Measurements from ENCODE around the gene DRD5.

DRD5 gene

GRCh38 chr4:9825049-9825448 lies 43.6 kb downstream of the DRD5 start:
- no peaks in the 10 kb centered on the region for H3K36me3 ChIP-seq (ENCODE audit: control insufficient read depth in 1 of 2, insufficient read depth in 2 of 2, low read length in 2 of 2)
- no peak overlapping the region for H3K4ac ChIP-seq (ENCODE audit: low read depth, low read length)
- no peak overlapping the region for H4K91ac ChIP-seq (ENCODE audit: low read depth, low read length)
- H2AFZ ChIP-seq (ENCODE audit: insufficient read depth, low read length, poor library complexity): no peak overlapping the region
- H4K12ac ChIP-seq (ENCODE audit: low read depth, low read length): no peak overlapping the region
- H3K14ac ChIP-seq (ENCODE audit: low read length): no peak overlapping the region
- H2BK120ac ChIP-seq (ENCODE audit: insufficient read depth, low read length, poor library complexity): no peak overlapping the region
- WGBS (ENCODE audit: extremely low coverage, insufficient coverage, insufficient read length): no CpG with 5 or more reads among the region's 3 CpGs
- no peaks in the 10 kb centered on the region for H3K4me1 ChIP-seq (ENCODE audit: control insufficient read depth in 1 of 2, insufficient read depth in 2 of 2, low read length in 2 of 2)
- H3K27ac ChIP-seq (ENCODE audit: low read depth, low read length): no peak overlapping the region
- no peak overlapping the region for H2BK5ac ChIP-seq (ENCODE audit: low read depth, low read length, poor library complexity)
- H4K8ac ChIP-seq (ENCODE audit: low read depth, low read length): no peak overlapping the region
- H2AK5ac ChIP-seq (ENCODE audit: low read length): no peak overlapping the region
- H3K27me3 ChIP-seq (ENCODE audit: insufficient read depth, low read length): no peaks in the 10 kb centered on the region
- no peaks in the 10 kb centered on the region for H3K9me3 ChIP-seq (ENCODE audit: insufficient read depth, low read depth, low read length)
- H3K4me3 ChIP-seq (ENCODE audit: low read depth, low read length): no peak overlapping the region
- H3K79me1 ChIP-seq (ENCODE audit: low read length): no peaks in the 10 kb centered on the region
- DNase-seq: no peak
- no peak overlapping the region for H2BK12ac ChIP-seq (ENCODE audit: low read length)
- no peaks in the 10 kb centered on the region for H3K79me2 ChIP-seq (ENCODE audit: control insufficient read depth, insufficient read depth, low read length, poor library complexity)
- no peak overlapping the region for H3K9ac ChIP-seq (ENCODE audit: low read length)
- no peak overlapping the region for H3K23ac ChIP-seq (ENCODE audit: low read length)
- no peak overlapping the region for H3K4me2 ChIP-seq (ENCODE audit: low read length)
- no peak overlapping the region for H3K18ac ChIP-seq (ENCODE audit: low read length)

GRCh38 chr4:9826551-9826950 lies 45.1 kb downstream of the DRD5 start:
- no peak overlapping the region for H2BK12ac ChIP-seq (ENCODE audit: low read length)
- H3K27ac ChIP-seq (ENCODE audit: low read depth, low read length): no peak overlapping the region
- H3K4ac ChIP-seq (ENCODE audit: low read depth, low read length): no peak overlapping the region
- no peak for DNase-seq
- H2BK5ac ChIP-seq (ENCODE audit: low read depth, low read length, poor library complexity): no peak overlapping the region
- H3K9me3 ChIP-seq (ENCODE audit: insufficient read depth, low read depth, low read length): no peaks in the 10 kb centered on the region
- no peak overlapping the region for H2AK5ac ChIP-seq (ENCODE audit: low read length)
- H3K36me3 ChIP-seq (ENCODE audit: control insufficient read depth in 1 of 2, insufficient read depth in 2 of 2, low read length in 2 of 2): no peaks in the 10 kb centered on the region
- no CpG with 5 or more reads among the region's 1 CpG for WGBS (ENCODE audit: extremely low coverage, insufficient coverage, insufficient read length)
- no peak overlapping the region for H4K91ac ChIP-seq (ENCODE audit: low read depth, low read length)
- no peak overlapping the region for H3K4me3 ChIP-seq (ENCODE audit: low read depth, low read length)
- H4K8ac ChIP-seq (ENCODE audit: low read depth, low read length): no peak overlapping the region
- no peak overlapping the region for H3K23ac ChIP-seq (ENCODE audit: low read length)
- H3K79me2 ChIP-seq (ENCODE audit: control insufficient read depth, insufficient read depth, low read length, poor library complexity): no peaks in the 10 kb centered on the region
- H3K9ac ChIP-seq (ENCODE audit: low read length): no peak overlapping the region
- H3K14ac ChIP-seq (ENCODE audit: low read length): no peak overlapping the region
- H3K27me3 ChIP-seq (ENCODE audit: insufficient read depth, low read length): no peaks in the 10 kb centered on the region
- H2AFZ ChIP-seq (ENCODE audit: insufficient read depth, low read length, poor library complexity): no peak overlapping the region
- no peak overlapping the region for H3K18ac ChIP-seq (ENCODE audit: low read length)
- no peak overlapping the region for H4K12ac ChIP-seq (ENCODE audit: low read depth, low read length)
- H3K4me2 ChIP-seq (ENCODE audit: low read length): no peak overlapping the region
- no peaks in the 10 kb centered on the region for H3K4me1 ChIP-seq (ENCODE audit: control insufficient read depth in 1 of 2, insufficient read depth in 2 of 2, low read length in 2 of 2)
- H2BK120ac ChIP-seq (ENCODE audit: insufficient read depth, low read length, poor library complexity): no peak overlapping the region
- no peaks in the 10 kb centered on the region for H3K79me1 ChIP-seq (ENCODE audit: low read length)

- Histone ChIP-seq H2AFZ (ENCODE audit: insufficient read depth, low read length, poor library complexity) (no peak overlapping the region), H3K4me1 (ENCODE audit: control insufficient read depth in 1 of 2, insufficient read depth in 2 of 2, low read length in 2 of 2) (no peaks in the 10 kb centered on the region), H3K79me1 (ENCODE audit: low read length) (no peaks in the 10 kb centered on the region), H2AK5ac (ENCODE audit: low read length) (no peak overlapping the region), H3K14ac (ENCODE audit: low read length) (no peak overlapping the region), H4K91ac (ENCODE audit: low read depth, low read length) (no peak overlapping the region), H4K8ac (ENCODE audit: low read depth, low read length) (no peak overlapping the region), H4K12ac (ENCODE audit: low read depth, low read length) (no peak overlapping the region), H3K9me3 (ENCODE audit: insufficient read depth, low read depth, low read length) (no peaks in the 10 kb centered on the region), H3K27me3 (ENCODE audit: insufficient read depth, low read length) (no peaks in the 10 kb centered on the region), H2BK12ac (ENCODE audit: low read length) (no peak overlapping the region), H2BK5ac (ENCODE audit: low read depth, low read length, poor library complexity) (no peak overlapping the region), H3K4ac (ENCODE audit: low read depth, low read length) (no peak overlapping the region), H3K4me3 (ENCODE audit: low read depth, low read length) (no peak overlapping the region), H2BK120ac (ENCODE audit: insufficient read depth, low read length, poor library complexity) (no peak overlapping the region), H3K27ac (ENCODE audit: low read depth, low read length) (no peak overlapping the region), H3K4me2 (ENCODE audit: low read length) (no peak overlapping the region), H3K36me3 (ENCODE audit: control insufficient read depth in 1 of 2, insufficient read depth in 2 of 2, low read length in 2 of 2) (no peaks in the 10 kb centered on the region), H3K9ac (ENCODE audit: low read length) (no peak overlapping the region), H3K79me2 (ENCODE audit: control insufficient read depth, insufficient read depth, low read length, poor library complexity) (no peaks in the 10 kb centered on the region), H3K23ac (ENCODE audit: low read length) (no peak overlapping the region), H3K18ac (ENCODE audit: low read length) (no peak overlapping the region)
- DNase-seq: no peak
- WGBS (ENCODE audit: extremely low coverage, insufficient coverage, insufficient read length): no CpG with 5 or more reads among the region's 2 CpGs
Measured at GRCh38 chr4:9832640-9833039, 51.2 kb downstream of the DRD5 start.

GRCh38 chr4:9833421-9833820 lies 52.0 kb downstream of the DRD5 start:
- no peak overlapping the region for H3K9ac ChIP-seq (ENCODE audit: low read length)
- no peak overlapping the region for H2BK120ac ChIP-seq (ENCODE audit: insufficient read depth, low read length, poor library complexity)
- H3K4ac ChIP-seq (ENCODE audit: low read depth, low read length): no peak overlapping the region

More at GRCh38 chr4:9833421-9833820, 52.0 kb downstream of the DRD5 start:
- WGBS (ENCODE audit: extremely low coverage, insufficient coverage, insufficient read length): no CpG with 5 or more reads among the region's 5 CpGs
- no peak overlapping the region for H2BK5ac ChIP-seq (ENCODE audit: low read depth, low read length, poor library complexity)
- H3K27ac ChIP-seq (ENCODE audit: low read depth, low read length): no peak overlapping the region
- no peaks in the 10 kb centered on the region for H3K36me3 ChIP-seq (ENCODE audit: control insufficient read depth in 1 of 2, insufficient read depth in 2 of 2, low read length in 2 of 2)
- H3K27me3 ChIP-seq (ENCODE audit: insufficient read depth, low read length): no peaks in the 10 kb centered on the region
- no peak overlapping the region for H3K18ac ChIP-seq (ENCODE audit: low read length)
- H3K23ac ChIP-seq (ENCODE audit: low read length): no peak overlapping the region
- no peak overlapping the region for H3K14ac ChIP-seq (ENCODE audit: low read length)
- H3K9me3 ChIP-seq (ENCODE audit: insufficient read depth, low read depth, low read length): no peaks in the 10 kb centered on the region
- no peak overlapping the region for H4K8ac ChIP-seq (ENCODE audit: low read depth, low read length)
- H3K79me1 ChIP-seq (ENCODE audit: low read length): no peaks in the 10 kb centered on the region
- H4K12ac ChIP-seq (ENCODE audit: low read depth, low read length): no peak overlapping the region
- H2BK12ac ChIP-seq (ENCODE audit: low read length): no peak overlapping the region
- H3K4me3 ChIP-seq (ENCODE audit: low read depth, low read length): no peak overlapping the region
- no peak for DNase-seq
- H2AFZ ChIP-seq (ENCODE audit: insufficient read depth, low read length, poor library complexity): no peak overlapping the region
- H2AK5ac ChIP-seq (ENCODE audit: low read length): no peak overlapping the region
- no peak overlapping the region for H4K91ac ChIP-seq (ENCODE audit: low read depth, low read length)
- no peaks in the 10 kb centered on the region for H3K4me1 ChIP-seq (ENCODE audit: control insufficient read depth in 1 of 2, insufficient read depth in 2 of 2, low read length in 2 of 2)
- no peaks in the 10 kb centered on the region for H3K79me2 ChIP-seq (ENCODE audit: control insufficient read depth, insufficient read depth, low read length, poor library complexity)
- no peak overlapping the region for H3K4me2 ChIP-seq (ENCODE audit: low read length)
